ENCODE data around the gene CCL14.

- TF ChIP-seq CTCF (IDR thresholded peaks at IDR 0.05): no peak
- no peak for TF ChIP-seq POLR2A (IDR thresholded peaks at IDR 0.05)
These were observed 31.3 kb upstream of the CCL14 start, which contains the start of gene CCL23 for GRCh38 chr17:36017799-36018198.
